Erythroblast (primary cell): ENCODE data around the gene SDK2.

Experiments used
- GATA1 ChIP-seq: IDR thresholded peaks from 2 replicates; pipeline ENCODE4 v1.6.1; 2011; ENCODE audit warnings: low read depth, mild to moderate bottlenecking, control low read depth, low read length, moderate library complexity
- POLR2A ChIP-seq: IDR thresholded peaks from 2 replicates; pipeline ENCODE4 v1.6.1; 2011; ENCODE audit warnings: mild to moderate bottlenecking, low read length

GRCh38 chr17:73686126-73686525 lies 41.9 kb upstream of the SDK2 start:
- no peak for TF ChIP-seq POLR2A
- TF ChIP-seq GATA1 = no peak
